Colonic mucosa (tissue), 4 donors: ENCODE measurements around the gene GNPTAB. TPM values are rescaled to one million over a fixed set of nuclear protein-coding genes. Genes with fewer than 3 reads are reported as not detected.

Experiments
- DNase-seq: peaks from one replicate; pipeline ENCODE4 v3.0.0-alpha.2; 2020
- H3K27ac ChIP-seq: fragments of 200-600 bp; one replicate; pipeline ENCODE4 v1.8.0; 2021
- H3K27me3 ChIP-seq: fragments of 200-600 bp; one replicate; pipeline ENCODE4 v1.8.0; 2021
- H3K36me3 ChIP-seq: fragments of 200-600 bp; one replicate; pipeline ENCODE4 v1.8.0; 2021
- H3K4me1 ChIP-seq: fragments of 200-600 bp; one replicate; pipeline ENCODE4 v1.8.0; 2021; ENCODE audit warnings: mild to moderate bottlenecking
- H3K4me3 ChIP-seq: fragments of 200-600 bp; one replicate; pipeline ENCODE4 v1.8.0; 2021
- H3K9ac ChIP-seq, 2 donors: one replicate each; pipeline ENCODE4 v1.7.0; 2013; ENCODE audit warnings: control low read depth in 2 of 2, low read depth in 2 of 2, low read length in 2 of 2
- H3K9me3 ChIP-seq: fragments of 200-600 bp; one replicate; pipeline ENCODE4 v1.8.0; 2021
- CTCF ChIP-seq: fragments of 200-600 bp; IDR thresholded peaks from one replicate; pipeline ENCODE4 v1.8.0; 2022; ENCODE audit warnings: antibody characterized with exemption, mild to moderate bottlenecking
- intact Hi-C: fragments of 100-400 bp; cut with DNase I; formaldehyde crosslinking; loops from one replicate; pipeline ENCODE4 v1.14.1; 2022
- total RNA-seq, 2 donors: library from RNA; stranded (reverse); fragmentation: NEBNext Ultra II Directional in 1 of 2; extraction: Animal tissue kit (Norgen Biotek cat#: 25700) in 1 of 2; gene quantifications; one replicate each; pipeline ENCODE4 v1.2.1, GENCODE V29; 2021
- donor health status: healthy.
- donor health status: DM: no; HTN: no; CAD: no.
- donor health status: DM: no; HTN: no; CAD: no.

The GNPTAB gene
- total RNA-seq, 2 donors from 2014 or later = 49.1 to 103 TPM

GRCh38 chr12:101733166-101733565 is 97.6 kb downstream of the GNPTAB start:
- no peak overlapping the region for H3K9ac ChIP-seq
- no peaks in the 10 kb centered on the region for H3K27me3 ChIP-seq
- no peaks in the 10 kb centered on the region for H3K4me1 ChIP-seq
- intact Hi-C loops = no loop called here
- no peaks in the 10 kb centered on the region for H3K9me3 ChIP-seq
- H3K27ac ChIP-seq = no peak overlapping the region
- TF ChIP-seq CTCF = no peak
- H3K4me3 ChIP-seq = no peak overlapping the region
- H3K36me3 ChIP-seq = no peaks in the 10 kb centered on the region
- no peak for DNase-seq

GRCh38 chr12:101732318-101732717 is 98.4 kb downstream of the GNPTAB start:
- H3K9ac ChIP-seq = no peak overlapping the region
- intact Hi-C loops = no loop called here
- H3K27ac ChIP-seq = no peak overlapping the region
- H3K4me1 ChIP-seq = no peaks in the 10 kb centered on the region
- no peaks in the 10 kb centered on the region for H3K36me3 ChIP-seq
- H3K4me3 ChIP-seq = no peak overlapping the region
- H3K9me3 ChIP-seq = no peaks in the 10 kb centered on the region
- DNase-seq = no peak
- H3K27me3 ChIP-seq = no peaks in the 10 kb centered on the region
- no peak for TF ChIP-seq CTCF

- Histone ChIP-seq H3K9ac (no peak overlapping the region), H3K9me3 (no peaks in the 10 kb centered on the region), H3K27ac (no peak overlapping the region), H3K4me1 (no peaks in the 10 kb centered on the region), H3K27me3 (no peaks in the 10 kb centered on the region), H3K36me3 (no peaks in the 10 kb centered on the region), H3K4me3 (no peak overlapping the region)
- no peak for TF ChIP-seq CTCF
- intact Hi-C loops = no loop called here
- DNase-seq = no peak
Observed at GRCh38 chr12:101729842-101730241, 100.9 kb downstream of the GNPTAB start.

GRCh38 chr12:101727098-101727497 is 103.7 kb downstream of the GNPTAB start:
- no peak overlapping the region for H3K27ac ChIP-seq
- H3K36me3 ChIP-seq = no peaks in the 10 kb centered on the region

GRCh38 chr12:101722392-101722791 is 108.4 kb downstream of the GNPTAB start:
- no peak for TF ChIP-seq CTCF
- Histone ChIP-seq H3K9me3 (no peaks in the 10 kb centered on the region), H3K27me3 (no peaks in the 10 kb centered on the region), H3K36me3 (no peaks in the 10 kb centered on the region), H3K4me1 (no peaks in the 10 kb centered on the region), H3K27ac (no peak overlapping the region), H3K4me3 (no peak overlapping the region), H3K9ac (no peak overlapping the region)
- DNase-seq = no peak
- intact Hi-C loops = no loop called here

More at GRCh38 chr12:101727098-101727497, 103.7 kb downstream of the GNPTAB start:
- Histone ChIP-seq H3K9ac (no peak overlapping the region), H3K27me3 (no peaks in the 10 kb centered on the region), H3K9me3 (no peaks in the 10 kb centered on the region), H3K4me3 (no peak overlapping the region), H3K4me1 (no peaks in the 10 kb centered on the region)
- intact Hi-C loops = no loop called here
- DNase-seq = no peak
- TF ChIP-seq CTCF = no peak

GRCh38 chr12:101720118-101720517 is 110.6 kb downstream of the GNPTAB start:
- Histone ChIP-seq H3K27ac (no peak overlapping the region), H3K4me1 (no peaks in the 10 kb centered on the region), H3K4me3 (no peak overlapping the region), H3K36me3 (no peaks in the 10 kb centered on the region), H3K9ac (no peak overlapping the region), H3K9me3 (no peaks in the 10 kb centered on the region), H3K27me3 (no peaks in the 10 kb centered on the region)
- TF ChIP-seq CTCF = no peak
- DNase-seq = no peak
- intact Hi-C loops = no loop called here
